NCI-H82 treated with DMSO at 0.1 percent for 48 hours (cell line): ENCODE results near the gene WASHC3.
"Not testable (repeated sequence)": the region's sequence is repeated elsewhere in the genome, so short reads cannot be mapped to it uniquely, and the experiment has no call there.

Experiments used
- DNase-seq: peaks from one replicate; lab custom pipeline; 2025; ENCODE audit not compliant: unreplicated experiment; lab: John Stamatoyannopoulos, UW

WASHC3 gene, protein sequence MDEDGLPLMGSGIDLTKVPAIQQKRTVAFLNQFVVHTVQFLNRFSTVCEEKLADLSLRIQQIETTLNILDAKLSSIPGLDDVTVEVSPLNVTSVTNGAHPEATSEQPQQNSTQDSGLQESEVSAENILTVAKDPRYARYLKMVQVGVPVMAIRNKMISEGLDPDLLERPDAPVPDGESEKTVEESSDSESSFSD

DNA sequence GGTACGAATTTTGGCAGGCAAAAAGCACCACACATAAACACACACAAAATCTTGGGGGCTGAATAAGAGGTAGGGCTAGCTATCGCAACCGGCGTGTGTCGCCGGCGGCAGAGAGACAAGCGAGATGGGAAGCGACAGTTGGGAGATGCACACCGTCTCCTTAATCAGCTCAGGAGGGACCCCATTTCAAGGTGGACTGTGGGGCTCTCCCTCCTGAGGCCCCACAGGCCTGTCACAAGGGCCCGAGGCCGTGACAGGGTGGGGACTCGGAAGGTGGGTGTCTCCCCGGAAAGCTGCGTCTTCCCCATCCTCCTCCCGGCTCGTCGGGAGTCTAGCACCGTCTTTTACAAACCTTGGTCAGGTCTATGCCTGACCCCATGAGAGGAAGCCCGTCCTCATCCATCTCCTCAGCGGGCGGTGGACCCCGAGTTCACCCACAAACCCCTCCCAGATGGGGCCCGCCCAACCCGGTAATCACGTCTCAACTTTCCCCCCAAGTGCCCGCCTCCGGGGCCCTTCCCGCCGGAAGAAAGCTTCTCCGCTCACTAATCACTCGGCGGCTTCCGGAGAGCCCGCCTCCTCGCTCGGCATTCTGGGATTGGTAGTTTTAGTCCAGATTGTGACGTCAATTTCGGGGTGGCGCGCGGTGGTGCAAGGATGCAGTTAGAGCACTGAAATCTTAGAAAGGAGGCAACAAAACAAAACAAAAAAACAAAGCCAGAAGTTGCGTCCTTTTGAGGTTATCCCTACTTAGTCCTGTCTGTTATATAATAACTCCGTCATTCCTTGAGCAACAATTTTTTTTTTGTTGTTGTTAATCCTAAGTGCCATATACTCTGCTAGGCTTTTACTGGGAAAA lies at the start of gene WASHC3:
Gene WASHC3, minus strand, starts transcription at position 432 of the 859 bp plus-strand sequence. Its CDS starts 29 bp downstream, at position 403.
- peak; percentile 84 for DNase-seq

DNA sequence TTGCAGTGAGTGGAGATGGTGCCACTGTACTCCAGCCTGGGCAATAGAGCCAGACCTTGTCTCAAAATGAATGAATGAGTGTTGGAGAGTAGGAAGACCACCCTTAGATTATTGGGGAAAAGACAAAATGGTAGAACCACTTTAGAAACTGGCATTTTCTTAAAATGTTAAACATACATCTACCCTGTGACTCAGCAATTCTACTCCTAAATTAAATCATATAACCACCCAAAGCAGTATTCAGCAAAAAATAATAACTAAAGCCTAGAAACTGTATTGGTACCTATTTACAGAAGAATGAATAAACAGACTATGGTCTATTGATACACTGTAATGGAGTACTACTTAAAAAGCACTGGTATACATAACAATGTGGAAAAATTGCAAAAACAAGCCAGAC lies 49.0 kb upstream of the WASHC3 start:
- no peak for DNase-seq

DNA sequence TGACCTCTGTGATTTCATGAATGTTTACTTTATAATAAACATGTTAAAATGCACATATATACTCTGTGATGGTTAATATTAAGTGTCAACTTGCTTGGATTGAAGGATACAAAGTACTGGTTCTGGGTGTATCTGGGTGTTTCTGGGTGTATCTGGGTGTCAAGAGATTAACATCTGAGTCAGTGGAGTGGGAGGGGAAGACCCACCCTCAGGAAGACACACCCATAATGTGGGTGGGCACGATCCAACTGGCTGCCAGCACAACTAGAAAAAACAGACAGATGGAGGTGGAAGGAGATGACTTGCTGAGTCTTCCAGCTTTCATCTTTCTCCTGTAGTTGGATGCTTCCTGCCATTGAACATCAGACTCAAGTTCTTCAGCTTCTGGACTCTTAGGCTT lies 46.2 kb upstream of the WASHC3 start:
- no peak for DNase-seq

DNA sequence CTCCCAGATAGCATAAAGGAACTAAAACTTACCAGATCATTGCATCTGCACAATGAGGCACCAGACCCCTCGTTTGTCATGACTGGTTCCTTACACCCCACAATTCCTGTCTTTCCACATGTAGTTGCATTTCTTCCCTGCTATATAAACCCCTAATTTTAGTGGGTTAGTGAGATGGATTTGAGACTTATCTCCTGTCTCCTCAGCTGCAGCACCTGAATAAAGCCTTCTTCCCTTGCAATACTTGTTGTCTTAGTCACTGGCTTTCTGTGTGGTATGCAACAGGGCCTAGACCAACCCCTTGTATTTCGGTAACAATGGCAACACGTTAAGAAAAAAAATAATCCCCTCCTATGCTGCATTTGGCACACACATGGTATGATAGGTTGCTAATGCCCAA lies 45.1 kb upstream of the WASHC3 start:
- DNase-seq: no peak

DNA sequence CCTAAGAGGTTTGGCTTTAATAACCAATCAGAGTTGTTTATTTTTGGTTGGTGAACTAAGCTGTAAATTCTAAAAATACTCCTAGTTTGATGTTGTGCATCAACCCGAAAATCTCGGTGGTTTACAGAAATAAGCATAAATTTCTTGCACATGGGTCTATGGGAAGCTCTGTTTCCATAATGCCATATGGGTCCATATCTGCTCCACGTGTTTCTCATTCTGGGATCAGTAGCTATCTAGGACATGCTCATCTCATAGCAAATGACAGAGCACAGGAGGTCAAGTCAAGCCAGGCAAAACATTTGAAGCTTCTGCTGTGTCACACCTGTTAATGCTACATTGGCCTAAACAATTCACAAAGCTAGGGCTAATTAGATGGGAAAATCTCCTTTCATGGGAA lies 35.1 kb upstream of the WASHC3 start:
- DNase-seq: peak; percentile 16

DNA sequence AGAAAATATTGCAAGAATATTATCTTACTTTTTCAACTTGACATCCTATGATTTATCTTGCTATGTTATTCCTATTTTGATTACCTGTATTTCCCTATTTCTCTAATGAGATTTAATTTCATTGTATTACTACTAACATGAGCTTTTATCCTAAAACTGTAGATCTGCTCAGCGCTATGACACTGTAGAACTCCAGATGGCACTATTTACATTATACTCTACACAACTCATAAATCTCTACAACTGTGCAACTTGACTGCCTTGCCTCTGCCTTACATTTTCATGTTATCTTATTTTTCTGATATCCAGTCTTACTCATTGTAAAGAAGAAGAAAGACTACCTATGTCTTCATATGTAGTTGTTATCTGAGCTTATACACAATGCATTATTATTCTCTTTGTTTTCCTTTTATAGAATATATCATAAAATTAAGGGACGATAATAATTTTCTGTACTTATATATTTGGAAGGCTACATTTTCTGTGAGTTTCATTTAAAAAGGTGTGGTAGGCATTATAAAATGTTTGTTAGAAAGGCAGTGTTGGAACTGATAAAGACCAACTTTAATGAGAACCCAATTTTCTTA lies 34.0 kb upstream of the WASHC3 start:
- DNase-seq: peak; percentile 70

DNA sequence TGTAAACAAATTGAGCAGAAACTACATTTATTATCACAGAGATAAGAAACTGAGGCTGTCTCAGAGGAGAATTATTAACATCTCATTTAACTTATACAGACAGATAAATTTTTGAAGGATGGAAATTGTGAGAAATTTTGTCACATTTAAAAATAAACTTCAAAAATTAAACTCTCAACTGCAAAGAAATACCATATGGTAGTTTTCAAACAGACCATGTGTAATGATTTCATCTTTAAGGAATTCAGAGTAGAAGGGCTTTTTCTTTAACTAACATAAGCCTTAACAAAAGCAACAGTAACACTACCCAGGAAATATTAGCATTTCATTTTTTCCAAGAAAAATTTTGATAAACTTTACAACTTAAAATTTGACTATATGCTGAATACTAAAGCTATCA lies 31.5 kb upstream of the WASHC3 start:
- DNase-seq: no peak

DNA sequence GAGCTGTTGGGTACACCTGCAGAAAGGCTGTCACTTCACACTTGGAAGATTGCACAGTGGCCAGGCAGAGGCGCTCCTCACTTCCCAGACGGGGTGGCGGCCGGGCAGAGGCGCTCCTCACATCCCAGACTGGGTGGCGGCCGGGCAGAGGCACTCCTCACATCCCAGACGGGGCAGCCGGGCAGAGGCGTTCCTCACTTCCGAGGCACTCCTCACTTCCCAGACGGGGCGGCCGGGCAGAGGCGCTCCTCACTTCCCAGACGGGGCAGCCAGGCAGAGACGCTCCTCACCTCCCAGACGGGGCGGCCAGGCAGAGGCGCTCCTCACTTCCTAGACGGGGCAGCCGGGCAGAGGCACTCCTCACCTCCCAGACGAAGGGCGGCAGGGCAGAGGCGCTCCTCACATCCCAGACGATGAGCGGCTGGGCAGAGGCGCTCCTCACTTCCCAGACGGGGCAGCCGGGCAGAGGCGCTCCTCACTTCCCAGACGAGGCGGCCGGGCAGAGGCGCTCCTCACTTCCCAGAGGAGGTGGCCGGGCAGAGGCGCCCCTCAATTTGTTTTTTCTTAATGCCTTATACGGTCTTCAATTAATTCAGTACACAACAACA lies 27.5 kb upstream of the WASHC3 start:
- DNase-seq: not testable (repeated sequence)

DNA sequence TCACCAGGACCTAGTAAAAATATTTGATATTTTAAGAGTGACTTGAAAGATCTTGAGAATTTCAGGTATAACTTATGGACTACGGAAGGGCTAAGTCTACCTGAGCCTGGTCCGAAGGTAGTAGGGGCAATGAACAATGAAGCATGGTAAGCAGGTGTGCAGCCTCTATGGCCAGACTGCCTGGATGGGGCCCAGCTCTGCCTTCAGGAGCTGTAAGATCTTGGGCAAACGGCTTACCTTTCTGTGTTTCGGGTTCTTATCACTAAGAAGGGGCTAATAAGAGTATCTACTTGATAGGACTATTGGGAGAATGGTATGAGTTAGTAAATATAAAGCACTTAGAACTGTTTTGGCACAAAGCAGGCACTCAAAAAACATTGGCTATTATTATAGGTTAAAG lies 19.1 kb upstream of the WASHC3 start:
- DNase-seq: no peak

DNA sequence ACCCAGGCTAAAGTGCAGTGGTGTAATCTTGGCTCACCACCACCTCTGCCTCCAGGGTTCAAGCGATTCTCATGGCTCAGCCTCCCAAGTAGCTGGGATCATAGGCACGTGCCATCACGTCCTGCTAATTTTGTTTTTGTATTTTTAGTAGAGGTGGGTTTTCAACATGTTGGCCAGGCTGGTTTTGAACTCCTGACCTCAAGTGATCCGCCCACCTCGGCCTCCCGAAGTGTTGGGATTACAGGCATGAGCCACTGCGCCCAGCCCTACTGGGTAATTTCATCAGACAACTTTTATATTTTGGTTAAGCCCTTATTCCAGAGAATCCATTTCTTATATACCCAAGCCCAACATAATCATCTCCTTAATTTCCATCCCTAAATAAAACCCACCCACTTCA lies 10.3 kb upstream of the WASHC3 start:
- DNase-seq: not testable (repeated sequence)

DNA sequence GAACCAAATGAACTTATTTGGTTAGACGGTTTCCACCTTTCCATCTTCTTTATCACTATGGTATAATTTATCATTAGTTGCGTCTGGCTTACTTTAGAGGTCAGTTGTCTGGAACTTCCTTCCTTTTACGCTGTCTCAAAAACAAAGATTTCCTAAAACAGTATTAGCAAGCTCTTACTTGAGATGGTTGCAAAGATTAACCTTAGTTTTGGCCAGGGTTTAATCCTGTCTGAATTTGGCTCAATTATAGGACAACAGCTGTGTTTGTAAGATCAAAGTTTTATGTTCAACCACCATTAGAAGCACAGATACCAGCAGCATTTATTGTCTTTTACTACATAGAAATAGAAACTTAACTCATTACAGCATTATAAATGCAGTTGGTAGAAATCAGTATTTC lies 7.9 kb upstream of the WASHC3 start:
- DNase-seq: peak; percentile 58

DNA sequence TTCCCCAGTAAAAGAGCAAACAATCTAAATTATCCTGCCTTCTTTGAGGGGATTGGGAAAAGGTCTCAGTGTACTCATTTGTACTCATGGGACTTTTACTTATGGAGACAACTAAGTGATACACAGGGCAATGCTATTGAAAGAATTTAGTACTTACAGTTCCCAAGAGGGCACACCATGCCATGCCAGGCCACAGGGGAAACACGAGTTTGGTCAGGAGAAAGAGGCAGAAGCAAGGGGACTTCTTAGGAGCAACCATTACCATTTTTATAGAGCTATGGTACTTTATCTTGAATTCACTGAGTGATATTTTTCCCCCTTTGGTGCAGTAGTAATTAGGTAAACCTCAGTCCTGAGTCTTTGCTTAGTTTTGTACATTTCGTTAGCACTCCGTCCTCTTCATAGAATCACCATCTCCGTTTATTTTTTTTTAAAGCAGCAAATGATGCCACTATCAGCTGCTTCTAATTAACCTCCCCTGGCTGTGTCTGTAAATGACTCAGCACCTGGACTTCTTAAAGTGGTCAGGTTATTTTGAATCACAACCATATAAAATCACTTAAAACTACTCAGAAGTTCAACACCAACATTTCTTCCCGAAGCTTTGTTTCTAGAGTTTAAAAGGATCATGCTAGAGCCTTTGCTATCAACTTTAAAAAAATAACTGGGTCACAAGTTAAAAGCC lies 5.9 kb upstream of the WASHC3 start:
- no peak for DNase-seq

DNA sequence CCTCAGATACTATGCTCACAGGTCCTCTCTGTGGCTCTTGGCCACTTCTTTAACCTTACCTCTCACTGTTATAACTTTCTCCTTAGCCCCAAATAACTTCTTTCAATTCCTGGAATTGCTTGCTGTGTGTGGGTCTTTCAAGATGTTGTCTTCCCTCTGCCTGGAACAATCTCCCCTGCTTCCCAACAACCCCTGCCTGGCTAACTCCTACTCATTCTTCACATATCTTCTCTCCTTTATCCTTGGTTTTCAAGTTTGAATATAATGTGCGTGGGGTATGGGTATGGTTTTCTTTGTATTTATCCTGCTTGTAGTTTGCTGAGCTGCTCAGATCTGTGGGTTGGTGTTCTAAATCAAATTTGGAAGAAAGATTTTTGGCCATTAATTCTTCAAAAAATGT lies 2.7 kb upstream of the WASHC3 start:
- DNase-seq: no peak

DNA sequence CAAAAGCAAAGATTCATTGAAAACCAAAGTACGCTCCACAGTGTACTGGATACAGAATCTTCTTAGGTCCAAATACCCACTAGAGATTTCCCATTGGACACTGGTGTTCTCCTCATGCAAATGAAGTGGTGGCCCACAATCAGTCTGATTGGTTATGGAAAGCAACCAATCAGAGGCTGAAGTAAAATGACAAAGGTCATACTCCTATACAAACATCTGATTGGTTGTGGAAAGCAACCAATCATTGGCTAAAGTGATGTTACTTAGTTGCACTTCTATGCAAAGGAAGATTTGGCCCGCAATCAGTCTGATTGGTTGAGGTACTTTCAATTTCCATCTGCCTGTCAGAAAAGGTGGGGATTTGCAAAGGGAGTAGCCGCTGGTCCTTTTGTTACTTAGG lies 1.3 kb upstream of the WASHC3 start:
- DNase-seq: no peak

DNA sequence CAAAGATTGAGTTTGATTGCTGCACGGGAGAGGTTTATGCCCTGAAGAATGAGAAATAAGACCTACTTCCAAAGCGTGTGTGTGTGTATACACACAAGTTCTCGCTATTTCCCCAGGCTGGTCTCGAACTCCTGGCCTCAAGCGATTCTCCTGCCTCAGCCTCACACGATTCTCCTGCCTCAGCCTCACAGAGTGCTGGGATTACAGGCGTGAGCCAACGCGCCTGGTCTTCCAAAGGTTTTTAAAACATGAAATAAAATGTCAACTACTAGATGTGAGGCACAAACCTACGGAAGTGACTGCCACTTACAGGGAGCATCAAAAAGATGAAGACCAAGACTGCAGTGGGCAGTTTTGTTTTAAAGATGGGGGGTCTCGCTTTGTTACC lies 622 bp upstream of the WASHC3 start:
- DNase-seq: no peak

DNA sequence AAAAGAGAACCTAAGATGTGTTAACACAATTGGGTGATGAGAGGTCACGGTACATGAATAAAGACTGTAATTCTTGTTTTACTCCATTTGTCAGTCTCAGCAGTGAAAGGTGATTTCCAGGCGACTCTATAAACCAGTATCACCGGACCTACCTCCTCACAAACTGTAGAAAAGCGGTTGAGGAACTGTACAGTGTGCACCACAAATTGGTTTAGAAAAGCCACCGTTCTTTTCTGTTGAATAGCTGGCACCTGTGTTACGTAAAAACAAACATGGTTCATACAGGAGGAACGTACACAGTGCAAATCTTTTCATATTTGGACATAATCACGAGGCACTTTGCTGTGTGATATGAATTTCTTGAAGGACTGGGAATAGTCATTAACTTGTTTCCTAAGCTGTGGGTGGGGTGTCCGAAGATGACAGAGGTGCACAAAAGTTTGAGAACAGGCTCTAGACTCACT lies 663 bp downstream of the WASHC3 start:
- DNase-seq: no peak

DNA sequence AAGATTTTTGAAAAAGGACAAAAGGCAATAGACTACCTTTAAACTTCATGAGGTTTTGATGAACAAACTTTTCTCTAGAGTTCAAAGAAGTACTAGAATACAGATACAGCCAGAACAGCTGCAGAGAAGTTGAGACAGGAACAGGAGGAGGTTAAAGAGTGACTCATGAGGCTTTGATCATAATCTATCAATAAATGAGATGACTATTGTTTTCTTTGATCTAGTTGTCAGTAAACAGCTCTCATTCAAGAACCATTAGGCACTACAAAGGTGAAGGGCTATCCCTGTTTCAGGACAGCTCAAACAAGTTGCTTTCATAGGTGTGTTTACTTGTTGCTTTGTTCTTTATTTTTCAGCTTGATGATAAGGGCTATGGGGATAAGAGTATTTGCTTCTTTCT lies 2.4 kb downstream of the WASHC3 start:
- DNase-seq: no peak

DNA sequence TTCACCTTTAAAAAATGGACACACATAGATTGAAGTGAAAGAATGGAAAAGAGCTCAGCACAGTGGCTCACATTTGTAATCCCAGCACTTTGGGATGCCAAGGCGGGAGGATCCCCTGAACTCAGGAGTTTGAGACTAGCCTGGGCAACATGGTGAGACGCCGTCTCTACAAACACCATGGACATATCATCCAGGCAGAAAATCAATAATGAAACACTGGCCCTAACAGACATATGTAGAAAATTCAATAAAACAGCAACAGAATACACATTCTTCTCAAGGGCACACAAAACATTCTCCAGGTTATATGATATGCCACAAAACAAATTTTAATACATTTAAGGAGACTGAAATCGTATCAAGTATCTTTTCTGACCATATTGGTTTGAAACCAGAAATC lies 7.4 kb downstream of the WASHC3 start:
- no peak for DNase-seq

DNA sequence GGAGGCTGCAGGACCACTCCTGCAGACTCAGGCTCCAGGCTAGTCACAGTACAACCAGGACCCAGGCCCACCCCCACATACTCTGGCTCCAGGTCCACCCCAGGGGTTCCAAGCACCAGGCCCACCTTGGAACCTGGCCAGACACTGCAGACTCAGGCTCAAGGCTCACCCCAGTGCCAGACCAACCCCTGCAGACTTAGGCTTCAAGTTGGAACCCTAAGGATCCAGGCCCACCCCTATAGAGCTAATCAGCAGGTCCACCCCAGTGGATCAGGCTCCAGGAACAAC lies 8.8 kb downstream of the WASHC3 start:
- no peak for DNase-seq

DNA sequence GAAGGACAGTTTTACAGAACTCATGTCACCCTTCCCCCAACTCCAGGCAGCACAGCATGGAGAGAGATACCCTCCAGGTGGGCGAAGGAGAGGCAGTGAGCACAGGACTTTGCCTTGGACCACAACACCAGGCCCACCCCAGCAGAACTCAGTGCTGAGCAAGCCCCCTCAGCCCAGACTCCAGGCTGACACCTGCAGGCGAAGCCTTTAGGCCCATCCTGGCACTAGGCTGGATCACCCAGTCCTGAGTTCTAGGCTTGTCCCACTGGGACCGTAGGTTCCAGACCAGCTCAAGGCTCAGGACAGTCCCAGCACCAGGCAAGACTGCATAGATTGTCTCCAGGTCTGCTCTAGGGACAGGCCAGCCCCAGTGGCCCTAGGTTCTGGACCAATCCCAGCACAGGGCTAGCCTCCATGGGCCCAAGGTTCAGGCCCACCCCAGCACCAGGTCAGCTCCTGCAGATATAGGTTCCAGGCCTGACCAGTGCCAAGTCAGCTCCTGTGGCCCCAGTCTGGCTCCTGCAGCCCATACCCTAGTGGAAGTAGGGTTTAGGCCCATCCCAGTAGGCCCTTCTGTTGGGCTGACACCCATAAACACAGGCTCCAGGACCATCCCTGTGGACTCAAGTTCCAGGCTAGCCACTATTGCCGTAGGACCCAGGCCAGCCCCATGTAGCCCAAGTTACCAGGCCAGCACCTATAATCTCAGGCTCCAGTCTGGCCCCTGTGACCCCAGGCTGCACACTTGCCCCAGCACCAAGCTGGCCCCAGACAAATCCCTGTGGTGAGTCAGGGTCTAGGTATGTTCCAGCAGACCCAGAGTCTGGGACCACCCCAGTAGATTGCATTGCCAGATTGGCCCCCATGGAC lies 9.4 kb downstream of the WASHC3 start:
- DNase-seq: no peak
